MCF 10A (cell line): ENCODE measurements around the gene RASA1. TPM values are rescaled to one million over a fixed set of nuclear protein-coding genes. Genes with fewer than 3 reads are reported as not detected.

Source experiments
- BruUV-seq: library from RNA; stranded (reverse); fragments of 400-500 nt; replicated peaks from 2 replicates; lab custom pipeline; 2021; lab: Mats Ljungman, UMichigan
- CTCF ChIA-PET: fragments of 300-600 bp; sonication (Branson Sonifier 250); formaldehyde crosslinking; extraction: SDS; loops from one replicate; lab custom pipeline; 2021; ENCODE audit warnings: antibody characterized with exemption, inconsistent platforms; lab: Yijun Ruan, JAX
- POLR2A ChIA-PET: fragments of 300-600, 350-650 bp; sonication (Branson Sonifier 250); formaldehyde crosslinking; extraction: SDS; loops from one replicate; lab custom pipeline; 2020; ENCODE audit warnings: antibody characterized with exemption, inconsistent platforms; lab: Yijun Ruan, JAX
- DNase-seq: peaks from one replicate; pipeline ENCODE4 v3.0.0-alpha.2; 2018; ENCODE audit not compliant: unreplicated experiment
- H3K27ac Mint-ChIP-seq: one replicate; pipeline ENCODE4 v1.8.0; 2022; ENCODE audit warnings: mild to moderate bottlenecking, low read depth, mixed read lengths; ENCODE audit not compliant: unreplicated experiment
- H3K27me3 Mint-ChIP-seq: one replicate; pipeline ENCODE4 v1.8.0; 2022; ENCODE audit warnings: mixed read lengths; ENCODE audit not compliant: insufficient read depth, unreplicated experiment
- H3K36me3 Mint-ChIP-seq: one replicate; pipeline ENCODE4 v1.8.0; 2022; ENCODE audit warnings: mild to moderate bottlenecking, moderate library complexity, mixed read lengths; ENCODE audit not compliant: insufficient read depth, unreplicated experiment
- H3K4me1 Mint-ChIP-seq: one replicate; pipeline ENCODE4 v1.8.0; 2022; ENCODE audit warnings: mixed read lengths; ENCODE audit not compliant: insufficient read depth, unreplicated experiment
- H3K4me3 Mint-ChIP-seq: one replicate; pipeline ENCODE4 v1.8.0; 2022; ENCODE audit warnings: mild to moderate bottlenecking, moderate library complexity, mixed read lengths; ENCODE audit not compliant: unreplicated experiment
- H3K9me3 Mint-ChIP-seq: one replicate; pipeline ENCODE4 v1.8.0; 2022; ENCODE audit warnings: mixed read lengths; ENCODE audit not compliant: unreplicated experiment
- intact Hi-C: fragments of 100-400 bp; cut with micrococcal nuclease; formaldehyde crosslinking; loops from 2 replicates; pipeline ENCODE4 v1.14.1; 2022
- total RNA-seq: library from RNA; stranded (reverse); gene quantifications from 2 replicates; pipeline ENCODE4 v1.2.3, GENCODE V29; 2022
- TF ChIP-seq, protein P1 (sequence below): fragments of 200-600 bp; IDR thresholded peaks from one replicate; pipeline ENCODE4 v1.8.0; 2022; ENCODE audit warnings: antibody characterized with exemption, mild to moderate bottlenecking; ENCODE audit not compliant: unreplicated experiment

The RASA1 gene
- total RNA-seq, 1 experiment from 2014 or later: 68.6 TPM

DNA sequence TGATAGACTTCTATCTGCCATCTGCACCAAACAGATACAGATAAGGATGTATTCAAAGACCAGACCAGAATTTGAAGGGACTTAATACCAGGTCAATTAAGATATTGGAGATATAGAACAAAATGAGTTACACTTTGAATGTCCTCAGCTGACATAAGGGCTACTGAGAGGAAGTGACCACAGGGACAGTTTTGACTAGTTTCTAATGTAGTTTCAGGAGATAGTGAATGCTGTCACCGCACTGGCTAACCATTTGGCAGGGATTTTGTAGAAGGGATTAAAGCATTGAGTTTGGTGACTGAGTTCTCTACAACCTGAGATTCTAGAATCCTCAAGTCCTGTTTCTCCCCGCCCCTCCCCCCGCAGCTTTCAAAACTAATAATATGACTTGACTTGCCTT, 122.4 kb downstream of the RASA1 start:
- no peak overlapping the region for H3K27ac Mint-ChIP-seq
- ChIA-PET CTCF (interaction anchor here (1.1 kb wide), 1 partner anchor 318 kb away, joined by 3 read pairs; no protein-coding TSS in a partner anchor), POLR2A (interaction anchor here (2.1 kb wide), 1 partner anchor 10 kb away, joined by 5 read pairs; no protein-coding TSS in a partner anchor)
- no TSS peak for BruUV-seq
- H3K36me3 Mint-ChIP-seq: peaks cover 85% of the 10 kb centered on the region
- no peaks in the 10 kb centered on the region for H3K9me3 Mint-ChIP-seq
- H3K4me3 Mint-ChIP-seq: no peak overlapping the region
- no peaks in the 10 kb centered on the region for H3K27me3 Mint-ChIP-seq
- intact Hi-C loops: loop anchor here (5.0 kb wide), 1 partner anchor 123 kb away; the partner anchor contains the start of gene RASA1
- TF ChIP-seq, protein P1, sequence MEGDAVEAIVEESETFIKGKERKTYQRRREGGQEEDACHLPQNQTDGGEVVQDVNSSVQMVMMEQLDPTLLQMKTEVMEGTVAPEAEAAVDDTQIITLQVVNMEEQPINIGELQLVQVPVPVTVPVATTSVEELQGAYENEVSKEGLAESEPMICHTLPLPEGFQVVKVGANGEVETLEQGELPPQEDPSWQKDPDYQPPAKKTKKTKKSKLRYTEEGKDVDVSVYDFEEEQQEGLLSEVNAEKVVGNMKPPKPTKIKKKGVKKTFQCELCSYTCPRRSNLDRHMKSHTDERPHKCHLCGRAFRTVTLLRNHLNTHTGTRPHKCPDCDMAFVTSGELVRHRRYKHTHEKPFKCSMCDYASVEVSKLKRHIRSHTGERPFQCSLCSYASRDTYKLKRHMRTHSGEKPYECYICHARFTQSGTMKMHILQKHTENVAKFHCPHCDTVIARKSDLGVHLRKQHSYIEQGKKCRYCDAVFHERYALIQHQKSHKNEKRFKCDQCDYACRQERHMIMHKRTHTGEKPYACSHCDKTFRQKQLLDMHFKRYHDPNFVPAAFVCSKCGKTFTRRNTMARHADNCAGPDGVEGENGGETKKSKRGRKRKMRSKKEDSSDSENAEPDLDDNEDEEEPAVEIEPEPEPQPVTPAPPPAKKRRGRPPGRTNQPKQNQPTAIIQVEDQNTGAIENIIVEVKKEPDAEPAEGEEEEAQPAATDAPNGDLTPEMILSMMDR: no peak
- no peak for DNase-seq
- peaks cover 15% of the 10 kb centered on the region for H3K4me1 Mint-ChIP-seq

DNA sequence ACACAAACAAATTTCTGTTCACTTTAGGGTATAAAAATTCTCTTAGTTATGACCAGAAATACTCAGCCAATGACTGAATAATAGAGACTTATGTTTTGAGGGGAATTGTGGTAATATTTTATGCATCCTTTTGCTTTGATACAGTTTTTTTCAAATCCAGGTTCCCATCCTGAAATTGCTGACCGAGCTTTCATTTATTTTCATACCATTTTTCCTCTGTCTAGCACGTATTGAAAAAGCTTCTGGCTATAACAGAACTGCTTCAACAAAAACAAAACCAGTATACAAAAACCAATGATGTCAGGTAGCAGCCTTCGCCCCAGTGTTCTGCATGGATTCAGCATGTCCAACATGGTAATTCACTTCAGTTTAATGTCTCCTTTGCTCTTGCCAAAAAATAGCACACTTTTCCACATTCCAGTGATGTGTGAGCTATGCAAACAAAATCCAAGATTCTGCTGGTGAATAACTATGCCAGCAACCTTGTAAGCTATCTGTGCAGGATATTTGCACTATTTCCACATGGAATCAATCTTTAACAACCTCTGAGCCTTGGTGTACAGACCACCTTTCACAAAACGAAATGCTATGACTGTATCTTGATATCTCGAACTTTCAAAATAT, 123.0 kb downstream of the RASA1 start:
- intact Hi-C loops: loop anchor here (5.0 kb wide), 1 partner anchor 123 kb away; the partner anchor contains the start of gene RASA1
- H3K27ac Mint-ChIP-seq: no peak overlapping the region
- peaks cover 15% of the 10 kb centered on the region for H3K4me1 Mint-ChIP-seq
- ChIA-PET POLR2A (interaction anchor here (2.1 kb wide), 1 partner anchor 10 kb away, joined by 5 read pairs; no protein-coding TSS in a partner anchor), CTCF (interaction anchor here (0.6 to 1.1 kb wide), 3 partner anchors 318 to 1726 kb away, joined by 3 to 7 read pairs (median 3); no protein-coding TSS in a partner anchor)
- no peak for DNase-seq
- no peaks in the 10 kb centered on the region for H3K9me3 Mint-ChIP-seq
- peaks cover 85% of the 10 kb centered on the region for H3K36me3 Mint-ChIP-seq
- no peaks in the 10 kb centered on the region for H3K27me3 Mint-ChIP-seq
- no peak overlapping the region for H3K4me3 Mint-ChIP-seq
- no TSS peak for BruUV-seq
- TF ChIP-seq, protein P1: no peak

DNA sequence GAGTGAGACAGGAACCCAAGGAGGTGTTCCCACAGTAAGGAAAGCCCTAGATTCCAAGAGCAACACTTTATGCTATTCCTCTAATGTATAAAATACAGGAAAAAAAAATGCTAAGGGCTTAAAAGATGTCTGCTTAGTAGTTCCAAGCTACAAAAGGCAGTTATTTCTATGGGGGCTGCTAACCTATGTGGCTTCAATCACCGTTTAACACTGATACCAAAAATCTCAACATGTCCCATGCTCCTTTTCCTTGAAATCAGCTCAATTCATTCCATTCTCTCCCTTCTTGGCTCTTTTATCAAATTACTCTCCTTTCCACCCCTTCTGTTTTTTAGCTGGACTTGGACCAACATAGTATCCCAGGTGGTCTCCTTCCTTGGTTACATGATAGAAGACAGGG, 124.5 kb downstream of the RASA1 start:
- Mint-ChIP-seq H3K27me3 (no peaks in the 10 kb centered on the region), H3K36me3 (peaks cover 93% of the 10 kb centered on the region), H3K9me3 (no peaks in the 10 kb centered on the region), H3K4me3 (no peak overlapping the region), H3K4me1 (peaks cover 15% of the 10 kb centered on the region), H3K27ac (peak overlapping the region; percentile 88)
- intact Hi-C loops: loop anchor here (5.0 kb wide), 1 partner anchor 125 kb away; the partner anchor contains the start of gene RASA1
- CTCF ChIA-PET: interaction anchor here (0.7 to 1.5 kb wide), 3 partner anchors 8 to 381 kb away, joined by 3 to 4 read pairs (median 3); no protein-coding TSS in a partner anchor
- TF ChIP-seq, protein P1: no peak
- BruUV-seq: no TSS peak
- no peak for DNase-seq
- POLR2A ChIA-PET: interaction anchor here (0.6 kb wide), 1 partner anchor 929 kb away, joined by 3 read pairs; no protein-coding TSS in a partner anchor

DNA sequence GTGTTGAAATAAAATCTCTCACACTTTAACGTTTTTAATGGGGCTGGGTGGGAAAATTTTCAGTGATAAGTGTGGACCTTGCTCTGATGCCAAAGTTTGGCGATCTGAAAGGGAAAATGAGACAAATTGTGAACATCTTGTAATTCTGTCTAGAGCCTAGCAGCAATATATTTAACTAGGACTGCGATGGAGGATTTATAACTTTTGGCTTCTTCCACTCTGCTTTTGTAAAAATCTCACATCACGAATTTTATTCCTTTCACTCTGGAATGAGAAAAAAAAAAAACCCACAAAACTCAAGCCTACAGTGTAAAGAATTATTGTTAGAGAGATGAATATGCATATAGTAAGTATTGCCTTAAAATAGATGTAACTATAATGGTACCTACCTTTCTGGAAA, 125.1 kb downstream of the RASA1 start:
- H3K36me3 Mint-ChIP-seq: peaks cover 94% of the 10 kb centered on the region
- CTCF ChIA-PET: interaction anchor here (0.7 to 1.5 kb wide), 4 partner anchors 7 to 412 kb away, joined by 3 to 4 read pairs (median 4); no protein-coding TSS in a partner anchor
- H3K27me3 Mint-ChIP-seq: no peaks in the 10 kb centered on the region
- POLR2A ChIA-PET: interaction anchor here (0.6 to 1.5 kb wide), 2 partner anchors 20 to 929 kb away, joined by 3 to 7 read pairs; partner anchors contain the start of gene CCNH
- intact Hi-C loops: loop anchor here (5.0 kb wide), 1 partner anchor 126 kb away; the partner anchor contains the start of gene RASA1
- peaks cover 15% of the 10 kb centered on the region for H3K4me1 Mint-ChIP-seq
- no peaks in the 10 kb centered on the region for H3K9me3 Mint-ChIP-seq
- no TSS peak for BruUV-seq
- TF ChIP-seq, protein P1: no peak
- no peak for DNase-seq
- peak overlapping the region; percentile 88 for H3K27ac Mint-ChIP-seq
- H3K4me3 Mint-ChIP-seq: no peak overlapping the region
